HG02970 (cell line): ENCODE results near the gene LIPF.
"Not testable (repeated sequence)": the region's sequence is repeated elsewhere in the genome, so short reads cannot be mapped to it uniquely, and the experiment has no call there.

Experiments used
- ATAC-seq: cut with Tn5 transposase; IDR thresholded peaks from one replicate; pipeline ENCODE4 v1.9.1; 2021; ENCODE audit warnings: mild to moderate bottlenecking, moderate library complexity, moderate number of reproducible peaks; ENCODE audit not compliant: unreplicated experiment, low FRiP score

LIPF gene

DNA sequence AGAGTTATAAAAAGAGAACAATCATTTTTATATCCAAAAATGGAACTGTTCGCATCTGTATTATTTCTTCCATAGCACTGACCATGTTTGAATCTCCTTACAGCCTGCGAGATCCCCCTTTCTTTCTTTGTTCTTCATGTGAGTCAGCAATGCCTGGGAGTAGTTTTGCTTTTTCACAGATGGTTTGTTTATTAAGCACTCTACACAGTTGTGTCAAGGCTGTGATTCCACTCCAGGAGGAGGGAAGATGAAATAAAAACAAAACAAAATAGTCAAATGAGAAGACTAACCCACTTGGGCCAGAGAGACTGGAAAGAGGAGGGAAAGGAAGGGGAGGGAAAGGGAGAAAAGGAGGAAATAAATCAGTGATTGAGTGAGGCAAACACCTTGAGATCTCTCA is 7.8 kb downstream of the LIPF start:
- ATAC-seq, result no peak

DNA sequence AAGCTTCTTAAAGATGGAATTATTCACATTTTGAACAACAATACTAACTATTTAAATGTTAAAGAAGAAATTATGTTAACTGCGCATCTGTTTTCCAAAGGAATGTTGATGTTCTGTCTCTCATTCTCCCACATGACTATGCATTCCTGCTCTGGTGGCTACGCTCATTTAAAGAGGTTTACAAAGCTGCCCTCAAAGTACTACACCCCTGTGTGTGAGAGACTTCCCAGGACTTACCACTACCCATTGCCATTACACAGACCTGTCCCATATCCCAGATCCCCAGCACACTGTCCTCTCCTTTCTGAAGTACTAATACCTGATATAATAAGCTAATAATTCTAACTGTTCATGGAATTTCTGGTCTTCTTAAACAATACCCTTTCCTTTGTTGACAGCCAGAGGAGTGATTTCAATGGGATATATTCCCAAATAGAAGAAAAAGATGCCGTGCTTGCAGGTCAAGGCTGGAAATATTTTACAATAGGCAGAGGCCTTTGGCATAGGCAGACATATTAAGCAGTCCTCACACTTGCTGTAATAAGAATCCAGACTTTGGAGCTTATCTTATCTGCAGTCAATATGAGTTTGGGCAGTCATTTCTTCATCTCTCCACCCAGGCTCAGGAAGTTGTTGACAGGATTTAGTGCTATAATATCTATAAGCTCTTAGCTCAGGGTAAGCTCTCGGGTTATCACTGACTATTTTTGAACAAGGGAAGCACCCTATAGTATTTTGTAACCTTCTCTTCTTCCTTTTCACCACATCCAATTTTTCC is 12.2 kb downstream of the LIPF start:
- no peak for ATAC-seq

DNA sequence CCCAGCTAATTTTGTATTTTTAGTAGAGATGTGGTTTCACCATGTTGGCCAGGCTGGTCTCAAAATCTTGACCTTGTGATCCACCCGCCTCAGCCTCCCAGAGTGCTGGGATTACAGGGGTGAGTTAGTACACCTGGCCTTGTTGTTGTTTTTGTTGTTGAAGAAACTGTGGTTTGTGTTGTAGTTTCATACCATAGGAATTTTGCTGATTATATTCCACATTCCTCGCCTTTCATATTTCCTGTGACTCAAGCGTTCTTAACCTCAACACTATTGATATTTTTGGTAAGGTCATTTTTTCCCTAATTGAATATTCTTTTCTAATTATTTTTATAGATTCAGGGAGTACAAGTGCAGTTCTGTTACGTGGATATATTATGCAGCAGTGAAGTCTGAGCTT is 16.7 kb downstream of the LIPF start:
- no peak for ATAC-seq

DNA sequence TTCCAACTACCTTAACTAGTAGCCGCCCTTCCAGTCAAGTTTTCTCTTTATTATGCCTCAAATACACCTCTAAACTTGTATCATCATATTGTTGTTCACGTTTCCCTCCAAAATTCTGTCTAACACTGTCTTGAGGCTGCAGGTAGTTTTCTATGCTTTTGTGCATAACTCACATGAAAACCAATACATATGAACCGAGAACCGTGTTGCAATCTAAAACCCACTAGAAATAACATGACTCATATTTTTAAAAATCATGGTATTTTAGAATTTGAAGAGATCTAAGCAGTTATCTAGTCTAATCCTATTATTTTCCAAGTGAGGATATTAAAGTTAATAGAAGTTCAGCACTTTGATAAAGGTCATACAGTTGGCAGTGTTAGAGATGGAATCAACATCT is 18.2 kb downstream of the LIPF start:
- no peak for ATAC-seq

DNA sequence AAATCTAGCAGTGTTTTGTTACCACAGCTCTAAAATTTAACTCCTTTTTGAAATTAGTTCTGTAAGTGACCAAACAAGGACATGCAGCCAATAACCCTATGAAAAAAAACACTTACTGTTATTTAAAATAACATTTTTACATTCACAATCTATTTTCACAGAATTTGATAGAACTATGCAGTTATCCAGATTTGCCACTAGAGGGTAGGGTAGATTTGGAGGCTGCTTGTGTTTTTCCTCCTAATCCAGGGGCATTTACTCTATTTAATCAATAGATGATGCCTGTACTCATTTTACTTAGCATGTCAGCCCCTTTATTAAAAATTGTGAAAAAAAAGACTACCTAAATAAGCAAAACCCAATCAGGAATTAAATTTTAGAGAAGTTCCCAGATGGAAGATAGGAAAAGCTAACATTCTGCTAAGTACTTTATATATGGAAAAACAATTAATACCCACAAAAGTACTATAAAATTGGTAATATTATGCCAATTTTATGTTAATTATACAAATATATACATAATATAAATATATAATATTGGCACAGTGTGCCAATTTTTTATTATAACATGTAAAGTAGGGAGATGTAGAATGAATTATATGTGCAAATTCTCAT is 23.7 kb downstream of the LIPF start:
- no peak for ATAC-seq

DNA sequence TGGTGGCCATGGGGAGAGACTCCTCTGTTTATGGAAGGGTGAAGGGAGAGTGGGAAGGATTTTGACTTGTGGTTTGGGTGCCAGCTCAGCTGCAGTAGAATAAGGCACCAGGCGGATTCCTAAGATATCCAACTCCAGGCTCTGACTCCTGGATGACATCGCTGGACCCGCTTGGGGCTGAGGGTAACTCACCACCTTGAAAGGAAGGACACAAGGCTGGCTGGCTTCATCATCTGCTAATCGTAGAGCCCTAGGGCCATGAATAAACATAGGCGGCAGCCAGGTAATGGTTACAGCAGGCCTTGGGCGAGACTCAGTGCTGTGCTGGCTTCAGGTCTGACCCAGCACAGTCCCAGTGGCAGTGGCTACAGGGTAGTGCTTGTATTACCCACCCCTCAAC is 25.1 kb downstream of the LIPF start:
- ATAC-seq, result no peak

DNA sequence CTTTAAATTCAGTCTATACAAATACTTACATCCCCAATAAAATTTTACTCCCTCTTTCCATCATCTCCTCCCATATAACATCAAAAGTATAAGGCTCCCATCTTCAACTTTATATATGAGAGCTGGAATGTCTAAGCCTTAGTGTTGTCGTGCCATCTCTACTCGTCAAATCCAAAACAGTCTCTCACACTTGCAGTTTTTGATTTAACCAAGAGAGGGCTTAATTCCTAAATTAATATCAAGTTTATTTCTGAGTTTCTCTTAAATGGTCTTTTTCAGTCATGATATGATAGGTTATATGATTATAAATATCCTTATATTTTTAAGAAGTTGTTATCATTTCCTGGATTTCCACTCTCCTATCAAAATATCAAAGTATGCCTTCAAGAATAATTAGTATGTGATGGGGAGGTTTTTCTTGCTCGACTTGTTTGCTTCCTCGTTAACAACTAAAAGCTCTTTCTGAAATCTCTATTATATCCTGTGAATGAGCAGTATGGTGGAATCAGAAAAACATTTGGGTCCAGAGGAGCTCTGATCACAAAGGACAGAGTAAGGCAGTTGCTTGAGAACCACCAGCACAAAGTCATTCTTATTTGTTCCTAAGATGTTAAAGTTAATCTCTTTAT is 29.3 kb downstream of the LIPF start:
- no peak for ATAC-seq

DNA sequence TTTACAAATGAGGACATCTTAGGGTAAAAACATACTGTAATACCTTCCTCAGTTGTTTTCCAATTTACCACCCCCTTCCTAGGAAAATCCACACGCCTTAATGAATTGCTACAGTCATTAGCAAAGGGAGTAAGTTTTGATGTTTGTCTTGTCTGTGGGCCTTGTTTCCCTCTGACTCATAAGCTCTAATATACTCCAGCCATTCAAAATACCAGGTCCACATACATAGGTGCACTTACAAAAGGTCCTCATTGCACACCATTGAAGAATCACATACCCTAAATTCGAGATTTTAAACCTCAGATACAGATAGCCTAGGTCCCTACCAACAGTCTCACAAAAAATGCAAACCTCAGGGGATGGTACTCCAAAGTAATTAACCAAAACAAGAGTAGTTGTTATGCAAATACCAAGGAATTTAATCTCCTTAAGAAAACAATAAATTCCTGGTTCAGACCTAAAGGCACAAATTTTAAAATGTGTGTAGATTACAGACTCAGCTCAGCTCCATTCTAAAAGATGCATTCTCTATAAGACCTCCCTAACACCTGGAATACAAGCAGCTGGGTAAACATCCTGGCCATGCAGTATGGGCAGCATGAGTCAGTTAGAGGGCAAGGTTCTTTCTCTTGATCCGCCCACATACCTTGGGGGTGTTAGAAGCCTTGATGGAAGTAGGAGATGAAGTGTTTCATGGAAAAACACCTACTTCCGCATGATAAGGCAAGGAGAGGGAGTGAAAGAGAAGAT is 38.8 kb downstream of the LIPF start:
- no peak for ATAC-seq

DNA sequence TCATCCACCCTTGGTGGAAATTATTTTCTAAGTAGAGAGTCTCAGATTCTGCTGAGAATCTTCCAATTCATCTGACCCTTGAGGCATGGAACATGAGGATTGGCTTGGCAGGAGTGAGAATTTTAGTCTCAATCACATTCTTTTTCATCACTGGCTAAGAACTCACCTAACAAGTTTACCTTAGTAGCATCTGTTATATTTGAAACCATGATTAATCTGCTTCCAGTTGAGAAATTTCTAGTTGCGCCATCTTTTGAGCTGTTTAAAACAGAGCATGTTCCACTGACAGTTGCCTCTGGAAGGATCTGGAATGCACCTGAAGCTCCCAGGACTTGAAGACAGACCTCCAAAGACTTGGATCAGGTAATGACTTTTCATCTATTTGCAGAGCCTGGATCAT is 41.7 kb downstream of the LIPF start, which contains the start of gene LIPK:
Gene LIPK (plus strand): TSS at position 292 of the 400 bp plus-strand sequence. CDS start 18,295 bp downstream, outside the sequence.
- no peak for ATAC-seq

DNA sequence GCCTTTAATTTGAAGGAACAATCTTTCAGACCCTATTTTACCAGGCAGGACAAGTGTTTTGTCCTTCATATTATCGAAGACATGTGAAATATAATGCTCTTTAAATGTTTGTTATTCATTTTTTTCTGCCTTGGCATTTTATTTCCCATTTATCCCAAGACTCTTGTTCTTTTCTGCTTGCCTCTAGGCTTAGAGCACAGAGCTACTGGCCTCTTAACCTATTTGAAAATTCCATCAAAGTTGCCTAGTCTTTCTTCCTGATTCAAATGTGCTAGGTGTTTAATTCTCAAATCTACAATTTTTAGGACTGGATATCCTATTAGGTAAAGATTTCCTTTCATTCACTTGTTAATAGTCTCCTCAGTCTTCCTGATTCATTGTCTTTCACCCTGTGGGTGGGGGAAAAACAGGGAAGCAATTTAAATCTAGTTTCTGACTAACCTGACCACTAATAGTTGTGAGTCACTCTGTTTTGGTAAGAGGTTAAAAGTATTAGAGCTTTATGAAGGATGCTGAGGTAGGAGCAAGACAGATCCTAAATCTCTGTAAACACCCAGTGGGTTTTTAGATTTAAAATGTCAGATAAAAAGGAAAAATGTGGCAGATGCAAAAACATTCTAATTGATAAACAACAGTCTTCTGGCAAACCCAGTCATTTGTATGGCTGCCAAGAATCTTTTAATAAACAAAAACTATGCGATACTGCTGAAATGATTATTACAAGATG is 43.4 kb downstream of the LIPF start:
- no peak for ATAC-seq

DNA sequence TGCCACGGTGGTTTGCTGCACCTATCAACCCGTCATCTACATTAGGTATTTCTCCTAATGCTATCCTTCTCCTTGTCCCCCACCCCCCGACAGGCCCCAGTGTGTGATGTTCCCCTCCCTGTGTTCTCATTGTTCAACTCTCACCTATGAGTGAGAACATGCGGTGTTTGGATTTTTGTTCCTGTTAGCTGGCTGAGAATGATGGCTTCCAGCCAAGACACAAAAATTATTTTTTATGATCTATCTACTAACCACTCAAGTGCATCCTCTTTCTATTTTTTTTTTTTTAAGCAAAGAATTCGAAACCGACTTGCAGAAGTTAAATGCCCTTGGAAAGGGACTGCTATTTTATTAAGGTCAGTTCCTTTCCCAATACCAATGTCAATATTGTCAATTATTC is 45.1 kb downstream of the LIPF start:
- ATAC-seq, result not testable (repeated sequence)

DNA sequence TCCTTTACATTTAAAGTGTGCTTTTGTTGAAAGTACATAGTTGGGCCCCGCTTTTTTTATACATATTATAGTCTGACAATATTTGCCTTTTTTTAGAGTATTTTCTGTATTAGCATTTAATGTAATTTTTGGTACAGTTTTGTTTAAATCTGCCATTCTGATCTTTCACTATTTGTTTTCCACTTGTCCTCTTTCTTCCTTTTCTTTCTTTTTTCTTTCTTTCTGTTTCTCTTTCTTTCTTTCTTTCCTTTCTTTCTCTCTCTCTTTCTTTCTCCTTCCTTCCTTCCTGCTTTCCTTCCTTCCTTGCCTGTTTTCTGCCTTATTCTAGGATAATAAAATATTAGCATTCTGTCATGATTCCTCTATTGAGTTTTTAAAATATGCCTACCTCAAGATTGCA is 51.3 kb downstream of the LIPF start:
- no peak for ATAC-seq

DNA sequence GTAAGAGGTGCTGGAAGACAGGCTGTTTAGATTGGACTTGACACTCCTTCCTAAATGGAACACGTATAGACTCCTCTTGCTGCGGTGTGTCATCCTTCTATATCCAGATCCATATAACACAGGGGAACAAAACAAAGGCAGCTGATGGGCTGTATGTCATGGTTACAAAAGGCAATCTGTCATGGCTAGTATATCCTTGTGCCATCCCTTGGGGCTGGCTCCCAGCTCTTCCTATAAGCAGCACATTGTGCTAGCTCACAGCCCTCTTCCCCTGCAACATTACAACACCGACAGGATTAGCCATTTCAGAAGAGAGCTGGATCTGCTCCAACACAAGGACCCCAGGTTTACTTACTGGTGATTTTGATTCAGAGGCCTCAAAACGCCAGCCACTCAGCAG is 57.1 kb downstream of the LIPF start:
- ATAC-seq, result no peak

DNA sequence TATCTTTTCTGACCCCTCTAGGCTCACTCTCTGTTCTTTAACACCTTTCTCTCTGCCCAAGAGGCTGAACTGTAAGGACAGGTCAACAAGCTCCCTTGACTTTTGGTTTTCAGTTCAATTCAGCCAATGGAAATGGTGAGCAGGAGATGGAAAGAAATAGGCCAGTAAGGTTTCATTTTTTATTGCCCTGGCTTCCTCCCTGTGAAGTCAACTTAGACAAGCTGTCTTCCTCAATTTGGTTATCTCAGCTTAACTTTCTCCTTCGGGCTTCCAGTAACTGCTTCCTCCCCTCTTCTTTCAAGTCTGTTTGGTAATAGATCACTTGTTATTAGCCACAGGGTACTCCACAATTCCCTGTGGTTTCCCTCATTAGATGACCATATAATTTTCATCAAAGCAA is 61.6 kb downstream of the LIPF start:
- ATAC-seq, result no peak

DNA sequence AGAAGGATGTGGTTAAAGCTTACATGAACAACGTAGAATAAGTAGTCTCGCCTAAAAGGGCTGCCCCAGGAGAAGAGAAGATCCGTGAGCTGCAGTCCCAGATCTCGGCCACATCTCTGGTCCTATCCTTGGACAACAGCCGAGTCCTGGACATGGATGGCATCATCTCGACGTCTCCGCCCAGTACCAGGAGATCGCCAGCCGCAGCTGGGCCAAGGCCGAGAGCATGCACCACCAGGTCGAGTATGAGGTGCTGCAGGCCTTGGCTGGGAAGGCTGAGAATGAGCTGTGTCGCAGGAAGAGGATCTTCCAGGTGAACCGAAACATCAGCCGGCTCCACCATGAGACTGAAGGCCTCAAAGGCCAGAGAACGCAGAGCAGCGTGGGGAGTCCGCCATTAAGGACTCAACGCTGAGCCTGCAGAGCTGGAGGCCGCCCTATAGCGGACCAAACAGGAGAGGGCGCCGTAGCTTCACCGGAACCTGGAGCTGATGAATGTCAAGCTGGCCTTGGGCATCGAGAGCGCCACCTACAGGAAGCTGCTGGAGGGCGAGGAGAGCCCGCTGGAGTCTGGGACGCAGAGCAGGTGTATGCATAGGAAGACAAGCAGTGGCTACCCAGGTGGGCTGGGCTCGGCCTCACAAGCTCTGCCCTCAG is 64.0 kb downstream of the LIPF start:
- ATAC-seq, result no peak
